H9 (cell line): ENCODE measurements around the gene BLOC1S3. TPM values are rescaled to one million over a fixed set of nuclear protein-coding genes. Genes with fewer than 3 reads are reported as not detected.

Experiments
- DNase-seq: peaks from one replicate; pipeline ENCODE4 v3.0.0-alpha.2; 2017
- H2AFZ ChIP-seq: one replicate; pipeline ENCODE4 v1.6.1; 2013; ENCODE audit warnings: mild to moderate bottlenecking, low read length, control low read depth, moderate library complexity
- H2AK5ac ChIP-seq: 2 replicates; pipeline ENCODE4 v1.6.1; 2013; ENCODE audit warnings: low read length, control low read depth, mixed read lengths; ENCODE audit not compliant: insufficient read length
- H2BK120ac ChIP-seq: one replicate; pipeline ENCODE4 v1.6.1; 2013; ENCODE audit warnings: low read depth, mild to moderate bottlenecking, low read length, control low read depth, inconsistent platforms; ENCODE audit not compliant: poor library complexity, severe bottlenecking
- H2BK12ac ChIP-seq: 2 replicates; pipeline ENCODE4 v1.6.1; 2013; ENCODE audit warnings: low read length, control low read depth, mixed read lengths, low read depth; ENCODE audit not compliant: insufficient read length
- H2BK15ac ChIP-seq: 2 replicates; pipeline ENCODE4 v1.6.1; 2013; ENCODE audit warnings: low read depth, low read length, control low read depth
- H2BK20ac ChIP-seq: one replicate; pipeline ENCODE4 v1.6.1; 2013; ENCODE audit warnings: low read depth, mild to moderate bottlenecking, low read length, control low read depth, inconsistent platforms; ENCODE audit not compliant: poor library complexity, severe bottlenecking
- H2BK5ac ChIP-seq: 2 replicates; pipeline ENCODE4 v1.6.1; 2013; ENCODE audit warnings: low read length, control low read depth, mixed read lengths; ENCODE audit not compliant: insufficient read length
- H3K14ac ChIP-seq: 2 replicates; pipeline ENCODE4 v1.6.1; 2013; ENCODE audit warnings: low read length, control low read depth; ENCODE audit not compliant: insufficient read depth
- H3K18ac ChIP-seq: 2 replicates; pipeline ENCODE4 v1.6.1; 2013; ENCODE audit warnings: low read depth, mild to moderate bottlenecking, mixed read lengths, low read length, control low read depth; ENCODE audit not compliant: insufficient read length
- H3K23ac ChIP-seq: 2 replicates; pipeline ENCODE4 v1.6.1; 2013; ENCODE audit warnings: low read length, control low read depth, mixed read lengths, low read depth; ENCODE audit not compliant: insufficient read length
- H3K23me2 ChIP-seq: 2 replicates; pipeline ENCODE4 v1.6.1; 2013; ENCODE audit warnings: low read depth, mild to moderate bottlenecking, mixed read lengths, low read length, control low read depth; ENCODE audit not compliant: insufficient read length, poor library complexity, severe bottlenecking
- H3K27ac ChIP-seq: 2 replicates; pipeline ENCODE4 v1.5.1; 2013; ENCODE audit warnings: low read length, control low read depth, mixed read lengths, low read depth; ENCODE audit not compliant: insufficient read length
- H3K27me3 ChIP-seq: 2 replicates; pipeline ENCODE4 v1.6.1; 2013; ENCODE audit warnings: low read length, control low read depth, inconsistent platforms; ENCODE audit not compliant: insufficient read depth
- H3K4ac ChIP-seq: 2 replicates; pipeline ENCODE4 v1.6.1; 2013; ENCODE audit warnings: low read depth, mild to moderate bottlenecking, control low read depth, inconsistent platforms, low read length, moderate library complexity
- H3K4me1 ChIP-seq: 2 replicates; pipeline ENCODE4 v1.6.1; 2013; ENCODE audit warnings: low read length, control low read depth, inconsistent platforms; ENCODE audit not compliant: insufficient read depth
- H3K4me2 ChIP-seq: 2 replicates; pipeline ENCODE4 v1.6.1; 2013; ENCODE audit warnings: low read length, control low read depth, mixed read lengths; ENCODE audit not compliant: insufficient read length, insufficient read depth
- H3K56ac ChIP-seq: 2 replicates; pipeline ENCODE4 v1.6.1; 2013; ENCODE audit warnings: low read depth, mild to moderate bottlenecking, mixed read lengths, low read length, control low read depth; ENCODE audit not compliant: insufficient read length
- H3K79me1 ChIP-seq: 2 replicates; pipeline ENCODE4 v1.6.1; 2013; ENCODE audit warnings: low read depth, mild to moderate bottlenecking, moderate library complexity, low read length, control low read depth, inconsistent platforms; ENCODE audit not compliant: insufficient read depth, poor library complexity, severe bottlenecking
- H3K79me2 ChIP-seq: 2 replicates; pipeline ENCODE4 v1.6.1; 2013; ENCODE audit warnings: low read length, control low read depth, inconsistent platforms; ENCODE audit not compliant: insufficient read depth
- H3K9ac ChIP-seq: 2 replicates; pipeline ENCODE4 v1.6.1; 2013; ENCODE audit warnings: low read length, control low read depth, mixed read lengths; ENCODE audit not compliant: insufficient read length; ENCODE audit errors: extremely low read depth
- H3K9me3 ChIP-seq: one replicate; pipeline ENCODE4 v1.6.1; 2013; ENCODE audit warnings: low read depth, low read length, inconsistent platforms; ENCODE audit not compliant: control insufficient read depth
- H3T11ph ChIP-seq: one replicate; pipeline ENCODE4 v1.6.1; 2013; ENCODE audit warnings: mild to moderate bottlenecking, low read length, control low read depth, inconsistent platforms
- H4K20me1 ChIP-seq: one replicate; pipeline ENCODE4 v1.6.1; 2013; ENCODE audit not compliant: control insufficient read depth, insufficient read length, insufficient read depth
- H4K5ac ChIP-seq: 2 replicates; pipeline ENCODE4 v1.6.1; 2013; ENCODE audit warnings: low read depth, mild to moderate bottlenecking, mixed read lengths, low read length, control low read depth; ENCODE audit not compliant: insufficient read length
- H4K8ac ChIP-seq: replicated peaks from 2 replicates; pipeline ENCODE4 v1.6.1; 2013; ENCODE audit warnings: low read length, control low read depth, mixed read lengths, low read depth; ENCODE audit not compliant: insufficient read length
- H4K91ac ChIP-seq: 2 replicates; pipeline ENCODE4 v1.6.1; 2013; ENCODE audit warnings: low read depth, mild to moderate bottlenecking, moderate library complexity, mixed read lengths, low read length, control low read depth; ENCODE audit not compliant: insufficient read length
- H3K27ac Mint-ChIP-seq, 3 experiments: 2 replicates in 2 of 3; 3 replicates in 1 of 3; pipeline ENCODE4 v1.8.0; 2020 to 2021; ENCODE audit warnings: mixed read lengths in 3 of 3, mild to moderate bottlenecking in 1 of 3, moderate library complexity in 1 of 3
- H3K27me3 Mint-ChIP-seq: 2 replicates; pipeline ENCODE4 v1.8.0; 2021; ENCODE audit warnings: low read depth, mild to moderate bottlenecking, moderate library complexity, mixed read lengths
- H3K36me3 Mint-ChIP-seq, 3 experiments: 2 replicates in 2 of 3; 3 replicates in 1 of 3; pipeline ENCODE4 v1.8.0; 2020 to 2021; ENCODE audit warnings: low read depth in 3 of 3, mixed read lengths in 3 of 3; ENCODE audit not compliant: insufficient read depth in 1 of 3
- H3K4me1 Mint-ChIP-seq, 2 experiments: 2 replicates each; pipeline ENCODE4 v1.8.0; 2020; ENCODE audit warnings: mixed read lengths in 2 of 2
- H3K4me3 Mint-ChIP-seq, 2 experiments: 2 replicates in 1 of 2; 3 replicates in 1 of 2; pipeline ENCODE4 v1.8.0; 2020 to 2021; ENCODE audit warnings: mild to moderate bottlenecking in 2 of 2, mixed read lengths in 2 of 2, moderate library complexity in 1 of 2
- H3K9me3 Mint-ChIP-seq, 2 experiments: 2 replicates in 1 of 2; 3 replicates in 1 of 2; pipeline ENCODE4 v1.8.0; 2020; ENCODE audit warnings: mild to moderate bottlenecking in 2 of 2, mixed read lengths in 2 of 2, moderate library complexity in 1 of 2
- WGBS: extraction: QIAGEN DNeasy Blood & Tissue Kit; methylation state at CpG from one replicate; pipeline ENCODE4 v1.1.7; 2013; ENCODE audit warnings: missing lambda C conversion rate, low lambda C conversion rate, mixed read lengths; ENCODE audit not compliant: insufficient read length; ENCODE audit errors: extremely low coverage; 5-methylcytosine and 5-hydroxymethylcytosine counted together
- total RNA-seq: library from RNA; stranded (reverse); gene quantifications from 2 replicates; pipeline ENCODE4 v1.2.1, GENCODE V29; 2021
- TF ChIP-seq, protein P1 (sequence below): fragments of 200-600 bp; sonication (generic); conservative IDR thresholded peaks from 3 replicates; pipeline ENCODE4 v1.8.0; 2021; ENCODE audit warnings: antibody characterized with exemption, mild to moderate bottlenecking

The BLOC1S3 gene
- total RNA-seq, 1 experiment from 2014 or later = 9.2 TPM

DNA sequence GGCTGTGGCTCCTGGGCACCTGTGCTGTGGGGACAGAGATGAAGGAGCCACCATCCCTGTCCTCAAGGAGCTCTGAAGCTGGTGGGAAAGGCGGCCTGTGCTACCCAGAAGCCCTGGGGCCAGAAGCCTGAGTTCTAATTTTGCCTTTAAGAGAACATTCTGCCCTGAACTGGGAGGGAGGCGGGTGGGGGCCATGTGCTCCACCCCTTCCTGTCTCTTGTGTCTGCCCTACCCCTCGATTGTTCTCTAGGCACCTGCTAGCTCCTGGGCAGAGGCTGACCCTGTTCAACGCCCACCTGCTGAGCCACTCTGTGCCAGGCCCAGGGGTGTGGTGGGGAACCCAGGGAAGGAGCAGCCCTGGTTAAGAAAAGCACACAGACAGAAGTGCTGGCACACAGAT, 6.4 kb upstream of the BLOC1S3 start:
- H2BK20ac ChIP-seq = no peak overlapping the region
- DNase-seq = no peak

More for the DNA sequence above, 6.4 kb upstream of the BLOC1S3 start:
- no peak overlapping the region for H4K5ac ChIP-seq
- Mint-ChIP-seq H3K4me3 (no peak overlapping the region), H3K27me3 (no peaks in the 10 kb centered on the region; the same call in 1 of the 2 replicates), H3K9me3 (no peaks in the 10 kb centered on the region), H3K27ac (no peak overlapping the region), H3K36me3 (no peaks in the 10 kb centered on the region), H3K4me1 (peaks cover 0 to 4% of the 10 kb centered on the region in 2 experiments; a peak in 2 of 4 replicates)
- no peak overlapping the region; the same call in 1 of the 2 replicates for H3K14ac ChIP-seq
- H3K27ac ChIP-seq = no peak overlapping the region
- no peak overlapping the region for H3K4me2 ChIP-seq
- H3K9me3 ChIP-seq = no peaks in the 10 kb centered on the region
- H2BK12ac ChIP-seq = no peak overlapping the region
- no peaks in the 10 kb centered on the region for H3K23me2 ChIP-seq
- no peak overlapping the region for H2BK5ac ChIP-seq
- H2AFZ ChIP-seq = no peak overlapping the region
- H3K23ac ChIP-seq = no peak overlapping the region
- TF ChIP-seq, protein P1, sequence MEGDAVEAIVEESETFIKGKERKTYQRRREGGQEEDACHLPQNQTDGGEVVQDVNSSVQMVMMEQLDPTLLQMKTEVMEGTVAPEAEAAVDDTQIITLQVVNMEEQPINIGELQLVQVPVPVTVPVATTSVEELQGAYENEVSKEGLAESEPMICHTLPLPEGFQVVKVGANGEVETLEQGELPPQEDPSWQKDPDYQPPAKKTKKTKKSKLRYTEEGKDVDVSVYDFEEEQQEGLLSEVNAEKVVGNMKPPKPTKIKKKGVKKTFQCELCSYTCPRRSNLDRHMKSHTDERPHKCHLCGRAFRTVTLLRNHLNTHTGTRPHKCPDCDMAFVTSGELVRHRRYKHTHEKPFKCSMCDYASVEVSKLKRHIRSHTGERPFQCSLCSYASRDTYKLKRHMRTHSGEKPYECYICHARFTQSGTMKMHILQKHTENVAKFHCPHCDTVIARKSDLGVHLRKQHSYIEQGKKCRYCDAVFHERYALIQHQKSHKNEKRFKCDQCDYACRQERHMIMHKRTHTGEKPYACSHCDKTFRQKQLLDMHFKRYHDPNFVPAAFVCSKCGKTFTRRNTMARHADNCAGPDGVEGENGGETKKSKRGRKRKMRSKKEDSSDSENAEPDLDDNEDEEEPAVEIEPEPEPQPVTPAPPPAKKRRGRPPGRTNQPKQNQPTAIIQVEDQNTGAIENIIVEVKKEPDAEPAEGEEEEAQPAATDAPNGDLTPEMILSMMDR = no peak
- H3K9ac ChIP-seq = no peak overlapping the region
- H4K91ac ChIP-seq = no peak overlapping the region
- no peaks in the 10 kb centered on the region for H3K27me3 ChIP-seq
- H3K79me2 ChIP-seq = no peaks in the 10 kb centered on the region; the same call in 1 of the 2 replicates
- H4K20me1 ChIP-seq = no peaks in the 10 kb centered on the region
- no peaks in the 10 kb centered on the region for H3K4me1 ChIP-seq
- H2AK5ac ChIP-seq = no peak overlapping the region
- WGBS = no CpG with 5 or more reads among the region's 4 CpGs
- no peak overlapping the region for H4K8ac ChIP-seq
- no peaks in the 10 kb centered on the region for H3K79me1 ChIP-seq
- no peak overlapping the region for H3K4ac ChIP-seq
- H2BK120ac ChIP-seq = no peak overlapping the region
- no peak overlapping the region for H3K56ac ChIP-seq
- H2BK15ac ChIP-seq = no peak overlapping the region
- H3K18ac ChIP-seq = no peak overlapping the region
- H3T11ph ChIP-seq = no peak overlapping the region
